DND-41 (cell line): ENCODE results near the gene SIRT2.
A peak's percentile ranks its signal among the peaks of the same experiment; 100 is the strongest.

Source experiments
- ATAC-seq: fragments of 200-7000 bp; cut with Tn5 transposase; 3 replicates; pipeline ENCODE4 v1.9.1; 2021; ENCODE audit warnings: low read depth; ENCODE audit not compliant: insufficient read depth
- DNase-seq: peaks from one replicate; pipeline ENCODE4 v3.0.0-alpha.2; 2020
- H2AFZ ChIP-seq: 2 replicates; pipeline ENCODE4 v1.6.0; 2012; ENCODE audit warnings: low read depth, low read length
- H3K27ac ChIP-seq: 2 replicates; pipeline ENCODE4 v1.5.1; 2012; ENCODE audit warnings: low read length, inconsistent platforms
- H3K27me3 ChIP-seq: fragments of 200-600 bp; sonication (generic); 2 replicates; pipeline ENCODE4 v1.6.0; 2012; ENCODE audit warnings: low read length, mild to moderate bottlenecking, inconsistent platforms; ENCODE audit not compliant: insufficient read depth, poor library complexity
- H3K36me3 ChIP-seq: 2 replicates; pipeline ENCODE4 v1.5.1; 2012; ENCODE audit warnings: low read length, inconsistent platforms; ENCODE audit not compliant: insufficient read depth
- H3K4me1 ChIP-seq: 2 replicates; pipeline ENCODE4 v1.5.1; 2012; ENCODE audit warnings: mild to moderate bottlenecking, low read length; ENCODE audit not compliant: insufficient read depth
- H3K4me2 ChIP-seq: 2 replicates; pipeline ENCODE4 v1.6.0; 2012; ENCODE audit warnings: mild to moderate bottlenecking, moderate library complexity, low read length, inconsistent platforms; ENCODE audit not compliant: insufficient read depth
- H3K4me3 ChIP-seq, 2 experiments: fragments of 200-600 bp in 1 of 2; shearing (Covaris generic) in 1 of 2; 2 replicates each; pipeline ENCODE4 v1.5.1; 2012 to 2016; ENCODE audit warnings: inconsistent platforms in 2 of 2, low read length in 2 of 2, mild to moderate bottlenecking in 2 of 2, low read depth in 1 of 2, moderate library complexity in 1 of 2
- H3K79me2 ChIP-seq: 2 replicates; pipeline ENCODE4 v1.6.0; 2012; ENCODE audit warnings: low read length, inconsistent platforms; ENCODE audit not compliant: insufficient read depth
- H3K9ac ChIP-seq: 2 replicates; pipeline ENCODE4 v1.6.0; 2012; ENCODE audit warnings: low read depth, mild to moderate bottlenecking, inconsistent platforms, low read length, moderate library complexity
- H3K9me3 ChIP-seq: 2 replicates; pipeline ENCODE4 v1.5.1; 2012; ENCODE audit warnings: low read length, moderate library complexity, mild to moderate bottlenecking, inconsistent platforms; ENCODE audit not compliant: insufficient read depth, severe bottlenecking
- H4K20me1 ChIP-seq: 2 replicates; pipeline ENCODE4 v1.6.0; 2012; ENCODE audit warnings: low read length; ENCODE audit not compliant: insufficient read depth
- EZH2 ChIP-seq: IDR thresholded peaks from 3 replicates; pipeline ENCODE4 v1.6.1; 2012; ENCODE audit warnings: borderline replicate concordance, low read depth, mild to moderate bottlenecking, moderate library complexity, low read length, inconsistent platforms; ENCODE audit not compliant: severe bottlenecking
- TF ChIP-seq, protein P1 (sequence below): IDR thresholded peaks from 2 replicates; pipeline ENCODE4 v1.5.1; 2012; ENCODE audit warnings: borderline replicate concordance, low read length, moderate library complexity, mild to moderate bottlenecking; ENCODE audit not compliant: poor library complexity, severe bottlenecking; ENCODE audit errors: extremely low read depth

The SIRT2 gene

GRCh38 chr19:38901683-38902082 lies 2.3 kb upstream of the SIRT2 start:
- peak overlapping the region; percentile 93 for H3K4me2 ChIP-seq
- no peak overlapping the region for H3K9ac ChIP-seq

DNA sequence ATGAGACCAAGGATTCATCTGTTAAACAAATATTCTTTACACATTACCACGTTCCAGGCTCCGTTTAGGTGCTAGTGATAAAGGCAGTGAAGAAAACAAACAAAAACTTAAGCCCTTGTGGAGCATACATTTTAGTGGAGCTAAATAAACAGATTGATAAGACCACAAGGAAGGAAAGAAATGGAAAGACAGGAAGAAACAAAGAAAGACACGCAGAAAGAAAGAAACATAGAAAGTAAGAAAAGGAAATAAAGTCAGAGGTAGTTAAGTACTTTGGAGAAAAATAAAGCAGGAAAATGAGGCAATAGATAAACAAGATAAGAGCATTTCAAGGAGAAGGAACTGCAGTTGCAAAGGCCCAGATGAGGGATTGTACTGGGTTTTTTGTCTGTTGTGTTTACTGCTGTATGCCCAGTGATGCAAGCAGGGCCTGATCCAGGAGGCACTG lies 1.3 kb upstream of the SIRT2 start:
- TF ChIP-seq, protein P1, sequence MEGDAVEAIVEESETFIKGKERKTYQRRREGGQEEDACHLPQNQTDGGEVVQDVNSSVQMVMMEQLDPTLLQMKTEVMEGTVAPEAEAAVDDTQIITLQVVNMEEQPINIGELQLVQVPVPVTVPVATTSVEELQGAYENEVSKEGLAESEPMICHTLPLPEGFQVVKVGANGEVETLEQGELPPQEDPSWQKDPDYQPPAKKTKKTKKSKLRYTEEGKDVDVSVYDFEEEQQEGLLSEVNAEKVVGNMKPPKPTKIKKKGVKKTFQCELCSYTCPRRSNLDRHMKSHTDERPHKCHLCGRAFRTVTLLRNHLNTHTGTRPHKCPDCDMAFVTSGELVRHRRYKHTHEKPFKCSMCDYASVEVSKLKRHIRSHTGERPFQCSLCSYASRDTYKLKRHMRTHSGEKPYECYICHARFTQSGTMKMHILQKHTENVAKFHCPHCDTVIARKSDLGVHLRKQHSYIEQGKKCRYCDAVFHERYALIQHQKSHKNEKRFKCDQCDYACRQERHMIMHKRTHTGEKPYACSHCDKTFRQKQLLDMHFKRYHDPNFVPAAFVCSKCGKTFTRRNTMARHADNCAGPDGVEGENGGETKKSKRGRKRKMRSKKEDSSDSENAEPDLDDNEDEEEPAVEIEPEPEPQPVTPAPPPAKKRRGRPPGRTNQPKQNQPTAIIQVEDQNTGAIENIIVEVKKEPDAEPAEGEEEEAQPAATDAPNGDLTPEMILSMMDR, result no peak
- no peak for TF ChIP-seq EZH2
- peaks cover 6% of the 10 kb centered on the region for H4K20me1 ChIP-seq
- H3K36me3 ChIP-seq, result peaks cover 20% of the 10 kb centered on the region
- peak overlapping the region; percentile 45 for H2AFZ ChIP-seq
- H3K27me3 ChIP-seq, result no peaks in the 10 kb centered on the region
- H3K9me3 ChIP-seq, result peaks cover 3% of the 10 kb centered on the region
- ATAC-seq (no peak), DNase-seq (no peak)
- H3K79me2 ChIP-seq, result peaks cover 51% of the 10 kb centered on the region
- peak overlapping the region; percentile 75 for H3K27ac ChIP-seq
- peak overlapping the region; percentile 61 to 76 for H3K4me3 ChIP-seq
- H3K4me1 ChIP-seq, result peaks cover 34% of the 10 kb centered on the region
- H3K4me2 ChIP-seq, result peak overlapping the region; percentile 93
- peak overlapping the region; percentile 63 for H3K9ac ChIP-seq

More at GRCh38 chr19:38901683-38902082, 2.3 kb upstream of the SIRT2 start:
- Histone ChIP-seq H3K79me2 (peaks cover 50% of the 10 kb centered on the region), H4K20me1 (peaks cover 6% of the 10 kb centered on the region), H3K27ac (no peak overlapping the region), H3K27me3 (no peaks in the 10 kb centered on the region), H3K36me3 (peaks cover 25% of the 10 kb centered on the region), H2AFZ (no peak overlapping the region), H3K4me3 (peak overlapping the region in 1 of 2 experiments; percentile 61; a peak in 1 of 4 replicates), H3K4me1 (peaks cover 34% of the 10 kb centered on the region), H3K9me3 (peaks cover 3% of the 10 kb centered on the region)
- no peak for TF ChIP-seq EZH2
- TF ChIP-seq, protein P1, result no peak
- ATAC-seq (no peak), DNase-seq (no peak)

- TF ChIP-seq, protein P1, result no peak
- TF ChIP-seq EZH2, result no peak
- Histone ChIP-seq H3K4me2 (peak overlapping the region; percentile 93), H3K27me3 (no peaks in the 10 kb centered on the region), H3K4me3 (peak overlapping the region; percentile 61 to 76), H4K20me1 (peaks cover 6% of the 10 kb centered on the region), H2AFZ (peak overlapping the region; percentile 86), H3K27ac (peak overlapping the region; percentile 75), H3K4me1 (peaks cover 34% of the 10 kb centered on the region), H3K36me3 (peaks cover 14% of the 10 kb centered on the region), H3K9ac (peak overlapping the region; percentile 63), H3K9me3 (peaks cover 3% of the 10 kb centered on the region), H3K79me2 (peaks cover 51% of the 10 kb centered on the region)
- ATAC-seq, result no peak
- no peak for DNase-seq
These were observed 798 bp upstream of the SIRT2 start for GRCh38 chr19:38900202-38900629.
